Fibroblast of lung (primary cell): ENCODE results near the gene XCL2. TPM values are rescaled to one million over a fixed set of nuclear protein-coding genes. Genes with fewer than 3 reads are reported as not detected.
A peak's percentile ranks its signal among the peaks of the same experiment; 100 is the strongest.

Source experiments
- DNase-seq, 2 donors: peaks; one replicate each; pipeline versions ENCODE4 v3.0.0 to v3.0.0-alpha.2; 2010; ENCODE audit warnings: low read depth in 2 of 2
- H2AFZ ChIP-seq: 2 replicates; pipeline ENCODE4 v1.5.1; 2012; ENCODE audit warnings: low read length, control low read depth, inconsistent platforms
- H3K27ac ChIP-seq: 2 replicates; pipeline ENCODE4 v1.5.1; 2011; ENCODE audit warnings: low read length, control low read depth; ENCODE audit not compliant: insufficient read depth
- H3K27me3 ChIP-seq: 2 replicates; pipeline ENCODE4 v1.5.1; 2011; ENCODE audit warnings: mild to moderate bottlenecking, low read length; ENCODE audit not compliant: control insufficient read depth, insufficient read depth
- H3K36me3 ChIP-seq: 2 replicates; pipeline ENCODE4 v1.5.1; 2011; ENCODE audit warnings: low read length; ENCODE audit not compliant: control insufficient read depth, insufficient read depth
- H3K4me1 ChIP-seq: 2 replicates; pipeline ENCODE4 v1.5.1; 2011; ENCODE audit warnings: low read length; ENCODE audit not compliant: control insufficient read depth, insufficient read depth; ENCODE audit errors: extremely low read depth
- H3K4me2 ChIP-seq: 2 replicates; pipeline ENCODE4 v1.5.1; 2011; ENCODE audit warnings: low read length, control low read depth; ENCODE audit not compliant: insufficient read depth; ENCODE audit errors: extremely low read depth
- H3K4me3 ChIP-seq, 4 experiments: fragments of 200-600 bp in 1 of 4; sonication (generic) in 1 of 4; replicated peaks in 1 of 4; 2 replicates each; pipeline ENCODE4 v1.5.1; 2011 to 2016; ENCODE audit warnings: low read length in 4 of 4, low read depth in 3 of 4, mild to moderate bottlenecking in 3 of 4, control low read depth in 2 of 4, inconsistent platforms in 1 of 4, mixed read lengths in 1 of 4; ENCODE audit not compliant: insufficient read depth in 1 of 4; ENCODE audit errors: control extremely low read depth in 1 of 4
- H3K79me2 ChIP-seq: 2 replicates; pipeline ENCODE4 v1.5.1; 2012; ENCODE audit warnings: mild to moderate bottlenecking, low read length, inconsistent platforms; ENCODE audit not compliant: control insufficient read depth, insufficient read depth
- H3K9ac ChIP-seq: 2 replicates; pipeline ENCODE4 v1.5.1; 2011; ENCODE audit warnings: mild to moderate bottlenecking, low read length, control low read depth; ENCODE audit not compliant: insufficient read depth
- H3K9me3 ChIP-seq: 2 replicates; pipeline ENCODE4 v1.5.1; 2012; ENCODE audit warnings: low read depth, low read length; ENCODE audit not compliant: control insufficient read depth, insufficient read depth
- H4K20me1 ChIP-seq: 2 replicates; pipeline ENCODE4 v1.5.1; 2011; ENCODE audit warnings: low read length; ENCODE audit not compliant: control insufficient read depth, insufficient read depth; ENCODE audit errors: extremely low read depth
- CTCF ChIP-seq, 2 donors: IDR thresholded peaks in 1 of 2; conservative IDR thresholded peaks in 1 of 2; 1 replicate in 1 of 2; 2 replicates in 1 of 2; pipeline ENCODE4 v1.5.1; 2011 to 2012; ENCODE audit warnings: low read length in 2 of 2, control low read depth in 1 of 2, inconsistent platforms in 1 of 2, low read depth in 1 of 2, mild to moderate bottlenecking in 1 of 2
- EZH2 ChIP-seq: IDR thresholded peaks from 2 replicates; pipeline ENCODE4 v1.5.1; 2012; ENCODE audit warnings: low read length, control low read depth, mild to moderate bottlenecking; ENCODE audit errors: missing control alignments
- polyA plus RNA-seq, 2 donors: library from polyadenylated mRNA; depleted of rRNA in 1 of 2; stranded (reverse) in 1 of 2; unstranded in 1 of 2; fragments of >200 nt; gene quantifications; 2 replicates each; pipeline ENCODE4 v1.2.1, GENCODE V29; 2011 to 2012; ENCODE audit warnings: missing spikeins in 1 of 2
- total RNA-seq: library from RNA; depleted of rRNA; stranded (reverse); fragments of >200 nt; gene quantifications from 2 replicates; pipeline ENCODE4 v1.2.1, GENCODE V29; 2014

Gene XCL2
- total and polyA plus RNA-seq, 2 donors (not counting 1 experiment from before 2014, with no cell fraction given) = not detected

- Histone ChIP-seq H3K79me2 (no peaks in the 10 kb centered on the region), H3K4me2 (no peak overlapping the region), H3K36me3 (no peaks in the 10 kb centered on the region), H4K20me1 (no peaks in the 10 kb centered on the region), H3K4me3 (no peak overlapping the region), H3K4me1 (no peaks in the 10 kb centered on the region), H3K27me3 (no peaks in the 10 kb centered on the region), H3K9me3 (no peaks in the 10 kb centered on the region), H3K9ac (no peak overlapping the region), H3K27ac (no peak overlapping the region), H2AFZ (no peak overlapping the region)
- DNase-seq = peak in 1 of 2 donors; percentile 24
- TF ChIP-seq CTCF (conservative IDR thresholded peaks at IDR 0.05 in 1 of 2, IDR thresholded peaks at IDR 0.05 in 1 of 2; ENCODE audit: low read depth in 1 of 2, low read length in 2 of 2) (no peak), EZH2 (no peak)
Measured at GRCh38 chr1:168531615-168532345, 12.0 kb downstream of the XCL2 start.

GRCh38 chr1:168529518-168529917 lies 14.3 kb downstream of the XCL2 start:
- Histone ChIP-seq H3K9me3 (no peaks in the 10 kb centered on the region), H4K20me1 (no peaks in the 10 kb centered on the region), H3K4me1 (no peaks in the 10 kb centered on the region), H3K36me3 (no peaks in the 10 kb centered on the region), H3K9ac (no peak overlapping the region), H2AFZ (no peak overlapping the region), H3K4me2 (no peak overlapping the region), H3K27me3 (no peaks in the 10 kb centered on the region), H3K79me2 (no peaks in the 10 kb centered on the region), H3K4me3 (no peak overlapping the region), H3K27ac (no peak overlapping the region)
- TF ChIP-seq CTCF (conservative IDR thresholded peaks at IDR 0.05 in 1 of 2, IDR thresholded peaks at IDR 0.05 in 1 of 2; ENCODE audit: low read depth in 1 of 2, low read length in 2 of 2) (no peak), EZH2 (no peak)
- no peak for DNase-seq

- Histone ChIP-seq H3K27ac (no peak overlapping the region), H3K36me3 (no peaks in the 10 kb centered on the region), H4K20me1 (no peaks in the 10 kb centered on the region), H3K27me3 (no peaks in the 10 kb centered on the region), H2AFZ (no peak overlapping the region), H3K9me3 (no peaks in the 10 kb centered on the region), H3K4me2 (no peak overlapping the region), H3K4me3 (no peak overlapping the region), H3K79me2 (no peaks in the 10 kb centered on the region), H3K9ac (no peak overlapping the region), H3K4me1 (no peaks in the 10 kb centered on the region)
- no peak for DNase-seq
- no peak for TF ChIP-seq EZH2
- no peak for TF ChIP-seq CTCF (conservative IDR thresholded peaks at IDR 0.05 in 1 of 2, IDR thresholded peaks at IDR 0.05 in 1 of 2; ENCODE audit: low read depth in 1 of 2, low read length in 2 of 2)
Measured at GRCh38 chr1:168521401-168522000, 22.3 kb downstream of the XCL2 start.
